B cell (primary cell): Measurements from ENCODE around the gene HFM1.

Source experiments
- CTCF ChIP-seq: fragments of 200-600 bp; IDR thresholded peaks from one replicate; pipeline ENCODE4 v1.8.0; 2022; ENCODE audit warnings: antibody characterized with exemption, mild to moderate bottlenecking
- EZH2 ChIP-seq: IDR thresholded peaks from 2 replicates; pipeline ENCODE4 v1.6.1; 2012; ENCODE audit warnings: borderline replicate concordance, low read depth, mild to moderate bottlenecking, moderate library complexity, low read length; ENCODE audit not compliant: insufficient read depth, poor library complexity, severe bottlenecking

- TF ChIP-seq CTCF (no peak), EZH2 (no peak)
Observed at GRCh38 chr1:91349524-91349923, 55.1 kb downstream of the HFM1 start.
